Thymus (tissue), 11 donors: ENCODE results near the gene GPR12. TPM values are rescaled to one million over a fixed set of nuclear protein-coding genes. Genes with fewer than 3 reads are reported as not detected.
"Not testable (repeated sequence)": the region's sequence is repeated elsewhere in the genome, so short reads cannot be mapped to it uniquely, and the experiment has no call there.

ENCODE experiments used
- DNase-seq, 9 donors: peaks; one replicate each; pipeline ENCODE4 v3.0.0-alpha.2; 2013; ENCODE audit warnings: low spot score in 9 of 9, low read depth in 6 of 9, missing footprints in 1 of 9
- H3K27ac ChIP-seq, 2 donors: one replicate each; pipeline ENCODE4 v1.5.1; 2013; ENCODE audit warnings: control low read depth in 1 of 2, low read depth in 1 of 2, low read length in 1 of 2, mild to moderate bottlenecking in 1 of 2, moderate library complexity in 1 of 2
- H3K27me3 ChIP-seq, 2 donors: one replicate each; pipeline ENCODE4 v1.5.1; 2013; ENCODE audit warnings: low read length in 1 of 2; ENCODE audit not compliant: control insufficient read depth in 2 of 2, insufficient read depth in 1 of 2
- H3K36me3 ChIP-seq, 2 donors: one replicate each; pipeline ENCODE4 v1.5.1; 2013; ENCODE audit warnings: low read length in 1 of 2, mild to moderate bottlenecking in 1 of 2, moderate library complexity in 1 of 2; ENCODE audit not compliant: control insufficient read depth in 2 of 2, insufficient read depth in 2 of 2
- H3K4me1 ChIP-seq, 2 donors: one replicate each; pipeline ENCODE4 v1.5.1; 2013; ENCODE audit warnings: low read length in 2 of 2; ENCODE audit not compliant: control insufficient read depth in 2 of 2, insufficient read depth in 2 of 2
- H3K4me3 ChIP-seq, 2 donors: one replicate each; pipeline ENCODE4 v1.5.1; 2013; ENCODE audit warnings: low read length in 2 of 2, control low read depth in 1 of 2, mild to moderate bottlenecking in 1 of 2
- H3K9me3 ChIP-seq, 2 donors: one replicate each; pipeline ENCODE4 v1.5.1; 2013; ENCODE audit warnings: low read length in 1 of 2, mild to moderate bottlenecking in 1 of 2; ENCODE audit not compliant: control insufficient read depth in 2 of 2, insufficient read depth in 1 of 2
- WGBS: extraction: QIAGEN DNeasy Blood & Tissue Kit; methylation state at CpG from one replicate; pipeline ENCODE4 v1.1.7; 2013; 5-methylcytosine and 5-hydroxymethylcytosine counted together
- polyA plus RNA-seq: library from polyadenylated mRNA; stranded (reverse); fragments of 200-250 nt; gene quantifications from one replicate; pipeline ENCODE4 v1.2.3, GENCODE V29; 2013
- total RNA-seq: library from RNA; stranded (reverse); fragments of 120-200 nt; gene quantifications from one replicate; pipeline ENCODE4 v1.2.4, GENCODE V29; 2013
- donor health status: healthy.

GPR12 gene
- total and polyA plus RNA-seq, 2 donors: 0.02 TPM; not detected in 1

- DNase-seq: no peak
- H3K4me3 ChIP-seq: no peak overlapping the region
- H3K27ac ChIP-seq: no peak overlapping the region
- no peaks in the 10 kb centered on the region for H3K9me3 ChIP-seq
- no peaks in the 10 kb centered on the region for H3K27me3 ChIP-seq
- H3K36me3 ChIP-seq: no peaks in the 10 kb centered on the region
- WGBS: 98% methylated on average over 8 of the region's 8 CpGs
- peaks cover 0 to 4% of the 10 kb centered on the region in 2 donors for H3K4me1 ChIP-seq
These were observed 33.9 kb downstream of the GPR12 start for GRCh38 chr13:26726684-26727083.

- H3K27ac ChIP-seq, H3K4me3 ChIP-seq, H3K9me3 ChIP-seq, DNase-seq, H3K27me3 ChIP-seq, H3K36me3 ChIP-seq: not testable (repeated sequence)
- peaks cover 0 to 10% of the 10 kb centered on the region in 2 donors for H3K4me1 ChIP-seq
- 99% methylated on average over 14 of the region's 31 CpGs for WGBS
These were observed 37.0 kb downstream of the GPR12 start for GRCh38 chr13:26723620-26724019.

DNA sequence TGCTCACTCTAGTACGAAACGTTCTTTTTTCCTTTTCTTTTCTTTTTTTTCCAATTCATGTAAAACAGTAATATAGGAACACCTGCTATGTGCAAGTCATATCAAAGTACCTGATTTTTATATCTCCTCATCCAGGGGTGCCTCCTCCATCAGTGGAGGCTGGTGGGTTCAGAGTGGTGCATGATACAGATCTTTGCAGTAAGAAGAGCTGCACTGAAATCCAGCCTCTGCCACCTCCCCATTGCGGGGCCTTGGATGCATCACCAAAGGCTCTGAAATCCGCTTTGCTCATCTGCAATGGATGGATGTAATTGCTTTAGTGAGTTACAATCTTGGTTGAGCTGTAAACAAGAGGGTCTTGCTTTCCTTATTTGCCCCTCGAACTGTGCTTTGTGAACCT is 38.3 kb downstream of the GPR12 start:
- H3K9me3 ChIP-seq: no peaks in the 10 kb centered on the region
- no peak overlapping the region for H3K27ac ChIP-seq
- H3K36me3 ChIP-seq: no peaks in the 10 kb centered on the region
- no peak overlapping the region for H3K4me3 ChIP-seq
- peaks cover 0 to 10% of the 10 kb centered on the region in 2 donors for H3K4me1 ChIP-seq
- WGBS: 88% methylated on average over 5 of the region's 5 CpGs
- no peak for DNase-seq
- no peaks in the 10 kb centered on the region for H3K27me3 ChIP-seq

GRCh38 chr13:26721251-26722121 is 39.1 kb downstream of the GPR12 start:
- H3K27ac ChIP-seq: no peak overlapping the region
- WGBS: 45% methylated on average over 26 of the region's 26 CpGs
- H3K27me3 ChIP-seq: no peaks in the 10 kb centered on the region
- peak in 6 of 9 donors; percentile 4 to 47 (median 18) for DNase-seq
- peaks cover 0 to 10% of the 10 kb centered on the region in 2 donors for H3K4me1 ChIP-seq
- no peaks in the 10 kb centered on the region for H3K9me3 ChIP-seq
- H3K36me3 ChIP-seq: no peaks in the 10 kb centered on the region
- no peak overlapping the region for H3K4me3 ChIP-seq

DNA sequence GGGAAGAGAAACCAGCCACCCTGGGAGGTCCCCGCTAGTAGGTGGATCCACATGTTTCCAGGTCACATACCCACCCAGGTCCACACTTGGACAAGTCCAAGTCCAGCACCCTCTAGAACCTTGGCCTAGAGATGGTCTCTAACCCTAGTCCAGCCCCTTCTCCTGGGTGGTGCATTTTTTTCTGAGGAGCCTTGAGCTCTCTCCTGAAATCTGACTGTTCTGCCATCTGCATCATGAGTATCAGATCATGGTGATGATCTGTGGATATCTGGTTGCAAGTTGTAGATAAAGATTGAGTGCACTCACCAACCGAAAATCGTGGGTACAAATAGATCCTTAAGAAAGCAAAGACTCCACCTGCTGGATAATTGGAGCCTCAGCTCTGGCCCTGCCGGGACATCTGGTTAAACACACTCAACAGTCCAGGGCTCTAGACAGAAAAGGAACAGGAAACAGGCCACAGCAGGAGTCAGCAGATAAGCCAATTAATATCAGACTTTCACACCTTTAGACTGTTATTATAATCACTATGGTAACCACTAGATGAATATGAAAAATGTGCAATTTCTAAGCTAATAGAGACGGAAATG is 41.1 kb downstream of the GPR12 start:
- no peak for DNase-seq
- Histone ChIP-seq H3K4me1 (peaks cover 0 to 10% of the 10 kb centered on the region in 2 donors), H3K9me3 (no peaks in the 10 kb centered on the region), H3K27me3 (no peaks in the 10 kb centered on the region), H3K4me3 (no peak overlapping the region), H3K36me3 (no peaks in the 10 kb centered on the region), H3K27ac (no peak overlapping the region)
- 28% methylated on average over 5 of the region's 5 CpGs for WGBS

GRCh38 chr13:26718872-26719271 is 41.7 kb downstream of the GPR12 start:
- Histone ChIP-seq H3K27ac (no peak overlapping the region), H3K4me3 (no peak overlapping the region), H3K4me1 (peaks cover 0 to 10% of the 10 kb centered on the region in 2 donors), H3K36me3 (no peaks in the 10 kb centered on the region), H3K27me3 (no peaks in the 10 kb centered on the region), H3K9me3 (no peaks in the 10 kb centered on the region)
- WGBS: 89% methylated on average over 5 of the region's 5 CpGs
- DNase-seq: no peak

DNA sequence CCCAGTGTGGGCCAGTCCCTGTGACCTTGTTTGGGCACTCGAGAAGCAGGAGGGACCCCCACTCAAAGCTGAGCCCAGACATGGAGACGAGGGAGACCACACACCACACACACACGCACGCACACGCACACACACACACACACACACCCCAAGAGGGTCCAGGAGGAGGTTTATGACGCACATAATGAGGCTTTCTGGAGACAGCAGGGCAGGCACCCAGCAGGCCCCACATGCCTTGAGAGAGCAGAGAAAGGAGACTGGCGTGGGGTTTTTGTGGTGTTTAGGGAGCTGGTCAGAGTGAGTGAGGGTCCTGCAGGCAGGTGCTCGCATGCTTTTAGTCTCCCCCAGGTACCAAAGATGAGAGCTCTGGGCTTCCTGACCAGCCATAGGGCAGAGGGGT is 42.4 kb downstream of the GPR12 start:
- DNase-seq: no peak
- Histone ChIP-seq H3K27ac (no peak overlapping the region), H3K27me3 (no peaks in the 10 kb centered on the region), H3K9me3 (no peaks in the 10 kb centered on the region), H3K36me3 (no peaks in the 10 kb centered on the region), H3K4me1 (peaks cover 0 to 10% of the 10 kb centered on the region in 2 donors), H3K4me3 (no peak overlapping the region)
- 83% methylated on average over 8 of the region's 8 CpGs for WGBS

DNA sequence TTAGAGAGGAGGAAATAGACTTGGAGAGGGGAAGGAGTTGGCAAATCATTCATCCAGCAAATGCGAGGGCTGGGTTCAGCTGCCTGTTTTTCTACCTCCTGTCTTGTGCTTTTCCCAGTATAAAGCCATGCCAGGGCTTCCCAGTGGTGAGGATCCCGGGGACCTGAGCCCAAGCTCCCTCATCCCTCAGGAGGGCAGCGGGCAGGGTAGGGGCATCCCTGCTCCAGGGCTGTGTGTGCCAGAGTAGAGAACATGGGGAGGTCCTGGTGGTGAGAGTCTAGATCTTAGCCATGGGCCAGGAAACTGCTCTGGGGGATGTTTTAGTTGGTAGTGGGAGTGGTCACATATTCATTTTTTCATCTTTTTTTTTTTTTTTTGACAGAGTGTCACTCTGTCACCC is 43.6 kb downstream of the GPR12 start:
- DNase-seq: no peak
- no peaks in the 10 kb centered on the region for H3K36me3 ChIP-seq
- WGBS: 91% methylated on average over 3 of the region's 3 CpGs
- no peak overlapping the region for H3K27ac ChIP-seq
- H3K9me3 ChIP-seq: no peaks in the 10 kb centered on the region
- no peak overlapping the region for H3K4me3 ChIP-seq
- H3K4me1 ChIP-seq: peaks cover 0 to 9% of the 10 kb centered on the region in 2 donors
- H3K27me3 ChIP-seq: no peaks in the 10 kb centered on the region

DNA sequence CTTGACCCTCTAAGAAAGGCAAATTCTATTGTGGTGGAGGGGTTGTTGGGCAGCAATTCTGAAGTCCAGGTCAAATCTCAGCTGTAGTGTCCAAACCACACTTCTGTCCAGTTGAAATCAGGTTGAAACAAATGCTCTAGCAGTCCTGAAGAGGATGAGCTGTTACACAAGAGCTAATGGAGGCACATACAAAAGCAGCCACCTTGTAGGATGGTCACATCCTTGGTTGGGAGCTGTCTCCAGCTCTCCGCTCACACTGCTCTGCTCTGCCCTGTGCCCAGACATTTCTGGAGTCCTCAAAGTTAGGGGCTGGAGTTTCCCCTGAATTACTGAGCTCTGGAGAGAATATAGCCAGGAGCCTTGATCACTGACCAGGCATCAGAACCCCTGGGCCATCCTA is 47.2 kb downstream of the GPR12 start:
- no peak overlapping the region for H3K27ac ChIP-seq
- no peaks in the 10 kb centered on the region for H3K27me3 ChIP-seq
- no peaks in the 10 kb centered on the region for H3K36me3 ChIP-seq
- no peaks in the 10 kb centered on the region for H3K9me3 ChIP-seq
- 96% methylated on average over 1 of the region's 1 CpG for WGBS
- H3K4me3 ChIP-seq: no peak overlapping the region
- no peak for DNase-seq
- H3K4me1 ChIP-seq: no peaks in the 10 kb centered on the region
